ENCODE results near the gene GRHL3.
"Not testable (repeated sequence)": the region's sequence is repeated elsewhere in the genome, so short reads cannot be mapped to it uniquely, and the experiment has no call there.

GRHL3 gene

DNA sequence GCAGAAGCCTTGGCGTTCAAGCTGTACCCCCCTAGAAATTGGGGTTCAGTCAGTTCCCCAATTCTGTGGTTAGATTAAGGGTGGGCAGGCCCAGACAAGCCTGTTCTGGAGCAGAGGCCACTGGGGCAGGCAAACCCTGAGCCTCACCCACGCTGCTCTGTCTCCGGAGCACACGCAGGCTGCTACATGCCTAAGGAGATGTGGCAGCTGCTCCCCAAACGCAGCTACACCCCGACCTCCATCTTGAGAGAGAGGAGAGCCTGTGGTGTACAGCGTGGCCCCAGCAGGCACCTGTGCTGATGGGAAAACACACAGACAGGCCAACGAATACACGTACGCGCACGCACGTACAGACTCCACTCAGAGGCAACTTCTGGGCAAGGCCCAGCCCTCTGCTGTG, 33.9 kb upstream of the GRHL3 start:
- DNase-seq = no peak
- Histone ChIP-seq H3K36me3 (no peaks in the 10 kb centered on the region), H3K4me1 (no peaks in the 10 kb centered on the region)

DNA sequence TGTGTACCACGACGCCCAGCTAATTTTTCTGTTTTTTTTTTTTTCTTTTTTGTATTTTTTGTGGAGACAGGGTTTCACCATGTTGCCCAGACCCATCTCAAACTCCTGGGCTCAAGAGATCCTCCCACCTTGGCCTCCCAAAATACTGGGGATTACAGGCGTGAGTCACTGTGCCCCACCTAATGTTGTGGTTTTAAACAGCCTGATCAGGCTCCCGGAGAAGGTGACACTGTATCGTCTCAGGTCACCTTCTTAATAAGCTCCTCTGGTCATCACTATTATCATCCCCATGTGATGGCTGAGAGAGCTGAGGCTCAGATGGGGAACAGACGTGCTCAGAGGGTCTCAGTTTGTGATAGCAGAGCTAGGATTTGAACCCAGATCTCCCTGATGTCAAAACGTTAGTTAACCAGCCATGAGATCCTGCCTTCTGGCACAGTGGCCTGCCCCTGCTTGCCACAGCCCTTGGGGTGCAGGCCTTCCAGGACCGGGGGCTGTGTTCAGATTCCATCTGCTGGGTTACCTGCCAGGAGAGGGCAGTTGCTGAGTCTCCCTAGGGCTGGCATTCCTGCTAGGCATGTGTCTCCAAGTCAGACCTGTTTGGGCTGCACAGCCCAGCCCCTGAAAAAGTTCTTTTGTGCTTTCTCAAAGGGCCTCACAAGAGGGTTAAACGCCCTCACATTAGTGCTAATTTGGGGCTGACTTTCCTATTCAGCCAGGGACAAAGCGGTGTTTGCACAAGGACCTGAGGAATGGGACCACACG, 32.7 kb upstream of the GRHL3 start:
- no peak for DNase-seq
- Histone ChIP-seq H3K27me3 (no peaks in the 10 kb centered on the region), H3K4me3 (ENCODE audit: low read depth, low read length) (no peak overlapping the region), H3K36me3 (no peaks in the 10 kb centered on the region), H3K4me1 (no peaks in the 10 kb centered on the region), H3K9me3 (no peaks in the 10 kb centered on the region)
- TF ChIP-seq, protein P1, sequence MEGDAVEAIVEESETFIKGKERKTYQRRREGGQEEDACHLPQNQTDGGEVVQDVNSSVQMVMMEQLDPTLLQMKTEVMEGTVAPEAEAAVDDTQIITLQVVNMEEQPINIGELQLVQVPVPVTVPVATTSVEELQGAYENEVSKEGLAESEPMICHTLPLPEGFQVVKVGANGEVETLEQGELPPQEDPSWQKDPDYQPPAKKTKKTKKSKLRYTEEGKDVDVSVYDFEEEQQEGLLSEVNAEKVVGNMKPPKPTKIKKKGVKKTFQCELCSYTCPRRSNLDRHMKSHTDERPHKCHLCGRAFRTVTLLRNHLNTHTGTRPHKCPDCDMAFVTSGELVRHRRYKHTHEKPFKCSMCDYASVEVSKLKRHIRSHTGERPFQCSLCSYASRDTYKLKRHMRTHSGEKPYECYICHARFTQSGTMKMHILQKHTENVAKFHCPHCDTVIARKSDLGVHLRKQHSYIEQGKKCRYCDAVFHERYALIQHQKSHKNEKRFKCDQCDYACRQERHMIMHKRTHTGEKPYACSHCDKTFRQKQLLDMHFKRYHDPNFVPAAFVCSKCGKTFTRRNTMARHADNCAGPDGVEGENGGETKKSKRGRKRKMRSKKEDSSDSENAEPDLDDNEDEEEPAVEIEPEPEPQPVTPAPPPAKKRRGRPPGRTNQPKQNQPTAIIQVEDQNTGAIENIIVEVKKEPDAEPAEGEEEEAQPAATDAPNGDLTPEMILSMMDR (IDR thresholded peaks at IDR 0.05; ENCODE audit: low read depth, low read length) = no peak

More for the DNA sequence above, 33.9 kb upstream of the GRHL3 start:
- Histone ChIP-seq H3K27me3 (no peaks in the 10 kb centered on the region), H3K4me3 (ENCODE audit: low read depth, low read length) (no peak overlapping the region), H3K9me3 (no peaks in the 10 kb centered on the region)
- TF ChIP-seq, protein P1 (IDR thresholded peaks at IDR 0.05; ENCODE audit: low read depth, low read length) = no peak

DNA sequence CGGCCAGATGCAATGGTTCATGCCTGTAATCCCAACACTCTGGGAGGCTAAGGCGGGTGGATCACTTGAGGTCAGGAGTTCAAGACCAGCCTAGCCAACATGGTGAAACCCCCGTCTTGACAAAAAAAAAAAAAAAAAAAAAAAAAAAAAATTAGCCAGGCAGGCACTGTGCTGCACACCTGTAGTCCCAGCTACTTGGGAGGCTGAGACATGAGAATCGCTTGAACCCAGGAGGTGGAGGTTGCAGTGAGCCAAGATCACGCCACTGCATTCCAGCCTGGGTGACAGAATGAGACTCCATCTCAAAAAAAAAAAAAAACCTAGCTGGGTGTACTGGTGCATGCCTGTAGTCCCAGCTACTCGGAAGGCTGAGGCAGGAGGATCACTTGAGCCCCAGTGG, 31.4 kb upstream of the GRHL3 start:
- not testable (repeated sequence) for H3K4me3 ChIP-seq (ENCODE audit: low read depth, low read length); H3K36me3 ChIP-seq; DNase-seq; H3K27me3 ChIP-seq; H3K4me1 ChIP-seq; H3K9me3 ChIP-seq

DNA sequence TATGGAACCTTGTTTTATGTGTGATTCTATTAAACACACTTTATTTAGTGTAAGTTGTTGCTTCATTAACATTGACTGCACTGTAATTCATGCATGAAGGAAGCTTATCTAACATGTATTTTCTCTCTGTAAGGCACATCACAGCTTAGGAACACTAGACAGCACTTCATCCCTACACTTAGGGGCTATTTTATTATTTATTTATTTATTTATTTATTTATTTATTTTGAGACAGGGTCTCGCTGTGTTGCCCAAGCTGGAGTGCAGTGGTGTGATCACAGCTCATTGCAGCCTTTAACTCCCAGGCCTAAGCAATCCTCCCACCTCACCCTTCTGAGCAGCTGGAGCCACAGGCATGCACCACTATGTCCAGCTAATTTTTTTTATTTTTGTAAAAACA, 30.7 kb upstream of the GRHL3 start:
- Histone ChIP-seq H3K27me3 (no peaks in the 10 kb centered on the region), H3K4me1 (no peaks in the 10 kb centered on the region), H3K36me3 (no peaks in the 10 kb centered on the region), H3K9me3 (no peaks in the 10 kb centered on the region), H3K4me3 (ENCODE audit: low read depth, low read length) (no peak overlapping the region)
- no peak for DNase-seq
- TF ChIP-seq, protein P1 (IDR thresholded peaks at IDR 0.05; ENCODE audit: low read depth, low read length) = no peak

- H3K27me3 ChIP-seq = no peaks in the 10 kb centered on the region
- H3K36me3 ChIP-seq = no peaks in the 10 kb centered on the region
- peak; percentile 80 for DNase-seq
- no peak overlapping the region for H3K4me3 ChIP-seq (ENCODE audit: low read depth, low read length)
- no peaks in the 10 kb centered on the region for H3K9me3 ChIP-seq
- TF ChIP-seq, protein P1 (IDR thresholded peaks at IDR 0.05; ENCODE audit: low read depth, low read length) = no peak
- H3K4me1 ChIP-seq = no peaks in the 10 kb centered on the region
These were observed 29.1 kb upstream of the GRHL3 start for GRCh38 chr1:24289937-24290595.

DNA sequence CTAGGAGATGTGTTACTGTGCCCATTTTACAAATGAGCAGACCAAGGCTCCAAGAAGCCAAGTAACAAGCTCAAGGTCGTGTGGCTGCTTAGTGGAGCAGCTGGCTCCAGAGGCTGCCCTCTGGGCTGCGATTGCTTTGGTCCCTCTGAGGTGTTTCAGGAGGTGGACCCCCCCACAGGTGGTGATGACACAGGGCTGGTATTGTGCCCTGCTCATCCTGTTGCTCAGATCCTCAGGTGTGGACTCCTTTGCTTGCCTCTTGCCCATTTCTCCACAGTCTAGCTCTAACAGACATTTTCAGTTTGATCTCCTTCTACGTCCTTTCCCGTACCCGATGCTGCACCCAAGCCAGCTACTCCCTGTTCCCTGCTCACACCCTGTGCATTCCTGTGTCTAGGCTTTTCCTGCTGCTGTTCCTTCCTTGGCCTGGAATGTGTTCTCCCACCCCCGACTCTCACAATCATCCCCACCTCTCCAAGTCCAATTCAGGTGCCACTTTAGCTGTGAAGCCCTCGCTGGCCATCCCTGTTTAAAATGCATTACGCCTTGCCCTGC, 28.1 kb upstream of the GRHL3 start:
- DNase-seq = no peak
- H3K9me3 ChIP-seq = no peaks in the 10 kb centered on the region

More for the DNA sequence above, 28.1 kb upstream of the GRHL3 start:
- Histone ChIP-seq H3K4me3 (ENCODE audit: low read depth, low read length) (no peak overlapping the region), H3K36me3 (no peaks in the 10 kb centered on the region), H3K27me3 (no peaks in the 10 kb centered on the region), H3K4me1 (no peaks in the 10 kb centered on the region)
- TF ChIP-seq, protein P1 (IDR thresholded peaks at IDR 0.05; ENCODE audit: low read depth, low read length) = no peak

Measured in BE2C (cell line).